Loucy (cell line): ENCODE results near the gene IL17F.
A peak's percentile ranks its signal among the peaks of the same experiment; 100 is the strongest.

ENCODE experiments used
- H2AFZ ChIP-seq: fragments of 200-600 bp; sonication (generic); 2 replicates; pipeline ENCODE4 v1.6.0; 2016; ENCODE audit warnings: antibody characterized with exemption, mild to moderate bottlenecking, low read length, moderate library complexity
- H3F3A ChIP-seq: fragments of 200-600 bp; 2 replicates; pipeline ENCODE4 v1.6.0; 2016; ENCODE audit warnings: antibody characterized with exemption, low read depth, mild to moderate bottlenecking
- H3K27me3 ChIP-seq: fragments of 200-600 bp; sonication (generic); 2 replicates; pipeline ENCODE4 v1.6.1; 2014; ENCODE audit warnings: low read length, mild to moderate bottlenecking; ENCODE audit not compliant: insufficient read depth, poor library complexity, severe bottlenecking
- H3K36me3 ChIP-seq: fragments of 200-600 bp; sonication (generic); 2 replicates; pipeline ENCODE4 v1.6.1; 2016; ENCODE audit warnings: low read length; ENCODE audit not compliant: insufficient read depth
- H3K4me1 ChIP-seq: fragments of 200-600 bp; sonication (generic); 2 replicates; pipeline ENCODE4 v1.5.1; 2014; ENCODE audit warnings: low read length, mild to moderate bottlenecking; ENCODE audit not compliant: insufficient read depth, poor library complexity, severe bottlenecking
- H3K4me2 ChIP-seq: fragments of 200-600 bp; sonication (generic); 2 replicates; pipeline ENCODE4 v1.6.0; 2014; ENCODE audit warnings: antibody characterized with exemption, low read length, low read depth, mild to moderate bottlenecking; ENCODE audit not compliant: poor library complexity, severe bottlenecking
- H3K4me3 ChIP-seq: fragments of 200-600 bp; sonication (generic); 2 replicates; pipeline ENCODE4 v1.5.1; 2014; ENCODE audit warnings: low read length, mild to moderate bottlenecking, mixed read lengths; ENCODE audit not compliant: poor library complexity, severe bottlenecking
- H3K79me2 ChIP-seq: fragments of 200-600 bp; sonication (generic); 2 replicates; pipeline ENCODE4 v1.6.1; 2014; ENCODE audit warnings: low read length; ENCODE audit not compliant: insufficient read depth
- H3K9ac ChIP-seq: fragments of 200-600 bp; sonication (generic); 2 replicates; pipeline ENCODE4 v1.6.0; 2014; ENCODE audit warnings: mild to moderate bottlenecking, low read depth, low read length, moderate library complexity; ENCODE audit not compliant: poor library complexity, severe bottlenecking
- H3K9me2 ChIP-seq: fragments of 200-600 bp; sonication (generic); replicated peaks from 2 replicates; pipeline ENCODE4 v1.6.1; 2016; ENCODE audit warnings: low read depth, low read length, mixed read lengths
- H3K9me3 ChIP-seq: fragments of 200-600 bp; sonication (generic); 2 replicates; pipeline ENCODE4 v1.6.1; 2014; ENCODE audit warnings: mild to moderate bottlenecking, antibody characterized with exemption, low read length, low read depth; ENCODE audit not compliant: insufficient read depth
- H4K20me1 ChIP-seq: fragments of 200-600 bp; sonication (generic); 2 replicates; pipeline ENCODE4 v1.6.0; 2014; ENCODE audit warnings: antibody characterized with exemption, low read length, mild to moderate bottlenecking; ENCODE audit not compliant: insufficient read depth, poor library complexity, severe bottlenecking
- EZH2phosphoT487 ChIP-seq: fragments of 200-600 bp; IDR thresholded peaks from 2 replicates; pipeline ENCODE4 v1.6.1; 2018; ENCODE audit warnings: antibody characterized with exemption, mild to moderate bottlenecking, moderate library complexity, borderline replicate concordance
- TF ChIP-seq, protein P1 (sequence below): fragments of 200-600 bp; sonication (generic); conservative IDR thresholded peaks from 2 replicates; pipeline ENCODE4 v1.5.1; 2014; ENCODE audit warnings: mild to moderate bottlenecking, antibody characterized with exemption, low read length

The IL17F gene

DNA sequence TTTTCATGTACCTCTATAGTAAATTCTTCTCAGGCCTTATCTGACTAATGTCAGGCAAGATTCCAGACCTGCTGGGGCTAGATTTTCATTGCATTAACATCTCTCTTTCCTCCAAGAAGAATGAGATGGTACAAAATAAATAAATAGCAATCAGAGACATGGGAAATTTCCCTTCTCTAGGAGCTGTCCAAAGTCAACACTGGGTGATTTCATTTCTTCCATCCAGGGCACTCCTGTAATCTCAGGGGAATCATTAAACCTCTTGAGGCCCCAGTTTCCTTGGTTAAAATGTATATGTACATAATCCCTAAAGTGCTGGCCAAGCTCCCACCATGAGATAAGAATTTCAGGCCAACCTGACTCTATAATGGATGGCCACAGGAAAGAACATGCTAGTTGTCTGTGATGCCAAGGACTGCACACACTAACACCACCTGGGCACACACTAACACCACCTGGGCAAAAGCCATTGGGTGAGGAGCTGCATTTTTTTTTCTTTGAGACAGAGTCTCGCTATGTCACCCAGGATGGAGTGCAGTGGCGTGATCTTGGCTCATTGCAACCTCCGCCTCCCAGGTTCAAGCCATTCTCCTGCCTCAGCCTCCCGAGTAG lies 912 bp downstream of the IL17F start:
- no peak for TF ChIP-seq EZH2phosphoT487
- TF ChIP-seq, protein P1, sequence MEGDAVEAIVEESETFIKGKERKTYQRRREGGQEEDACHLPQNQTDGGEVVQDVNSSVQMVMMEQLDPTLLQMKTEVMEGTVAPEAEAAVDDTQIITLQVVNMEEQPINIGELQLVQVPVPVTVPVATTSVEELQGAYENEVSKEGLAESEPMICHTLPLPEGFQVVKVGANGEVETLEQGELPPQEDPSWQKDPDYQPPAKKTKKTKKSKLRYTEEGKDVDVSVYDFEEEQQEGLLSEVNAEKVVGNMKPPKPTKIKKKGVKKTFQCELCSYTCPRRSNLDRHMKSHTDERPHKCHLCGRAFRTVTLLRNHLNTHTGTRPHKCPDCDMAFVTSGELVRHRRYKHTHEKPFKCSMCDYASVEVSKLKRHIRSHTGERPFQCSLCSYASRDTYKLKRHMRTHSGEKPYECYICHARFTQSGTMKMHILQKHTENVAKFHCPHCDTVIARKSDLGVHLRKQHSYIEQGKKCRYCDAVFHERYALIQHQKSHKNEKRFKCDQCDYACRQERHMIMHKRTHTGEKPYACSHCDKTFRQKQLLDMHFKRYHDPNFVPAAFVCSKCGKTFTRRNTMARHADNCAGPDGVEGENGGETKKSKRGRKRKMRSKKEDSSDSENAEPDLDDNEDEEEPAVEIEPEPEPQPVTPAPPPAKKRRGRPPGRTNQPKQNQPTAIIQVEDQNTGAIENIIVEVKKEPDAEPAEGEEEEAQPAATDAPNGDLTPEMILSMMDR: no peak
- H2AFZ ChIP-seq: no peak overlapping the region
- H3K4me1 ChIP-seq: peaks cover 4% of the 10 kb centered on the region
- H3K27me3 ChIP-seq: no peaks in the 10 kb centered on the region
- no peaks in the 10 kb centered on the region for H4K20me1 ChIP-seq
- H3F3A ChIP-seq: no peaks in the 10 kb centered on the region
- no peaks in the 10 kb centered on the region for H3K79me2 ChIP-seq
- no peaks in the 10 kb centered on the region for H3K36me3 ChIP-seq
- no peak overlapping the region for H3K9ac ChIP-seq
- H3K9me3 ChIP-seq: no peaks in the 10 kb centered on the region
- no peak overlapping the region for H3K4me2 ChIP-seq
- H3K4me3 ChIP-seq: no peak overlapping the region
- H3K9me2 ChIP-seq: no peaks in the 10 kb centered on the region

DNA sequence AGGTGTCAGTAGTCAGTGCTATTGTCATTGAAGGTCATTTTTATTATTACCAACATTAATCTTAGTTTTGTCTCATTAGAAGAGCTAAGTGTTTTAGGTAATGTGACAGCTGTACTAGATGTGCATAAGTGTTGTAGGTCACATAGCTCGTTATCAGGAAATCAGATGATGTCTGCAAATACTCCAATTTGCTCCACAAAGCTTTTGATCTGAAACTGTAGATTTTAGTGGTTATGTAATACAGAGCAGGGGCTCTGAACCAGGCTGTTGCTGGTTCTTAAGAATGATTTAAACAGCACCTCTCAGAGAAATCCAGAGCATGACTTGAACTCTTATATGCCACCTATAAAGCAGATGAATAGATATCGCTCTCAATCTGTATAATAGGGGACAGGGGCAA lies 2.5 kb downstream of the IL17F start:
- H3K79me2 ChIP-seq: no peaks in the 10 kb centered on the region
- no peaks in the 10 kb centered on the region for H3K9me3 ChIP-seq
- H2AFZ ChIP-seq: no peak overlapping the region
- H3K9me2 ChIP-seq: no peaks in the 10 kb centered on the region
- no peaks in the 10 kb centered on the region for H4K20me1 ChIP-seq
- peaks cover 4% of the 10 kb centered on the region for H3K4me1 ChIP-seq
- no peaks in the 10 kb centered on the region for H3F3A ChIP-seq
- H3K4me3 ChIP-seq: no peak overlapping the region
- no peak overlapping the region for H3K4me2 ChIP-seq
- H3K27me3 ChIP-seq: no peaks in the 10 kb centered on the region
- TF ChIP-seq, protein P1: no peak
- TF ChIP-seq EZH2phosphoT487: no peak
- H3K36me3 ChIP-seq: no peaks in the 10 kb centered on the region
- no peak overlapping the region for H3K9ac ChIP-seq

DNA sequence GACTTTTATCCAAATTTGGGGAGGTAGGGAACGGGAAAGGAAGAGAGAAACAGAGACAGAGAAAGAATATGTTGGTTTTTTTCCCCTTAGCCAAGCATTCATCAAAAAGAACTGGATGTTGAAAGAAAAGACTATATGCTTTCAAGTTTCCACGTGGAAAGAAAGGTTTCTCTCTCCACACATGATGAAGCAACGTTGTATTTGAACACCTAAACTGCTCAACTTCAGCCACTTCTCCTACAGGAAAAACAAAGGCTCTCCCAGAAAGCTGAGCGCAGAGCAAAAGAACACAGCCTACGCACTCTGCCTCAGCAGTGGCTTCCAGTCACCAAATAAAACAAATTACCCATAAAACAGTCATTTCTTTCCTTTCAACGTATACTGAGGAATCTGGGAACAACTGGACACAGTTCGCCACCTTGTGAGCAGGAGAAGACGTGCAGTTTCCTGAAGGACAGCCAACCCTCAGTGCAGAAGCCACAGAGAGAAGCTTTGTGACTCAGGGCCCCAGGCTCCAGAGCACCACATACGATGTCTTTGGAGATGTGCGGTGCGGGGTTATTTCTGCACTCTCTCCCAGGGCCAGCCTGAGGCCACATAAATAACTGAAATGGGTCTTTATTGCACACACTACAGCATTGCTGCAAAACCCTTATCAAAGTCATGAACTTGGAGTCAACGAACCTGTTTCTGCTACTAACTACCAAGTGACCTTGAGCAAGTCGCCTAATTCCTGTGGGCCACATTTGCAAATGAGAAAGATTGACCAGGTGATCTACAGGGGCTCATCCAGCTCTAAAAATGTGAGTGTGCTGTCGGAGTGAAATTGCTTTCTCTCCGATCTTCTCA lies 10.1 kb downstream of the IL17F start:
- no peaks in the 10 kb centered on the region for H3K9me2 ChIP-seq
- no peaks in the 10 kb centered on the region for H3F3A ChIP-seq
- H2AFZ ChIP-seq: peak overlapping the region; percentile 39; the same call in 1 of the 2 replicates
- no peak overlapping the region for H3K9ac ChIP-seq
- no peaks in the 10 kb centered on the region for H3K27me3 ChIP-seq
- no peaks in the 10 kb centered on the region for H4K20me1 ChIP-seq
- H3K4me3 ChIP-seq: no peak overlapping the region
- TF ChIP-seq, protein P1: peak; percentile 74
- no peak for TF ChIP-seq EZH2phosphoT487
- no peaks in the 10 kb centered on the region for H3K79me2 ChIP-seq
- peaks cover 12% of the 10 kb centered on the region for H3K4me1 ChIP-seq
- H3K9me3 ChIP-seq: no peaks in the 10 kb centered on the region
- H3K36me3 ChIP-seq: no peaks in the 10 kb centered on the region
- H3K4me2 ChIP-seq: no peak overlapping the region
